ENCODE data around the gene NFASC. TPM values are rescaled to one million over a fixed set of nuclear protein-coding genes. Genes with fewer than 3 reads are reported as not detected.

The NFASC gene
- total RNA-seq, 4 donors from 2014 or later = 0.68 to 2.8 (median 1.7) TPM

GRCh38 chr1:204943495-204943894 lies 72.8 kb downstream of the NFASC start:
- no peak for TF ChIP-seq CTCF (IDR thresholded peaks at IDR 0.05; ENCODE audit: low read depth)

GRCh38 chr1:204944662-204945061 lies 74.0 kb downstream of the NFASC start:
- TF ChIP-seq CTCF (IDR thresholded peaks at IDR 0.05; ENCODE audit: low read depth) = no peak

GRCh38 chr1:204945565-204945977 lies 74.9 kb downstream of the NFASC start:
- TF ChIP-seq CTCF (IDR thresholded peaks at IDR 0.05; ENCODE audit: low read depth) = no peak

GRCh38 chr1:204946640-204947039 lies 76.0 kb downstream of the NFASC start:
- TF ChIP-seq CTCF (IDR thresholded peaks at IDR 0.05; ENCODE audit: low read depth) = no peak

- TF ChIP-seq CTCF (IDR thresholded peaks at IDR 0.05; ENCODE audit: low read depth) = no peak
These were observed 76.7 kb downstream of the NFASC start for GRCh38 chr1:204947338-204947737.

GRCh38 chr1:204947747-204948146 lies 77.1 kb downstream of the NFASC start:
- TF ChIP-seq CTCF (IDR thresholded peaks at IDR 0.05; ENCODE audit: low read depth) = no peak

GRCh38 chr1:204950353-204951001 lies 79.8 kb downstream of the NFASC start:
- TF ChIP-seq CTCF (IDR thresholded peaks at IDR 0.05; ENCODE audit: low read depth) = no peak
